Measurements from ENCODE around the gene SULF2.

GRCh38 chr20:47795214-47795907 is 10.1 kb upstream of the SULF2 start:
- TF ChIP-seq CTCF (IDR thresholded peaks at IDR 0.05 in 2 of 3, conservative IDR thresholded peaks at IDR 0.05 in 1 of 3; ENCODE audit: borderline replicate concordance in 1 of 3, insufficient read depth in 1 of 3, low read depth in 2 of 3, low read length in 2 of 3): no peak
- TF ChIP-seq MAX (IDR thresholded peaks at IDR 0.05): no peak; the same call in 1 of the 2 replicates
- no peak for TF ChIP-seq EZH2 (IDR thresholded peaks at IDR 0.05)
- TF ChIP-seq EZH2phosphoT487 (IDR thresholded peaks at IDR 0.05; ENCODE audit: borderline replicate concordance): no peak
- no peak for TF ChIP-seq POLR2A (IDR thresholded peaks at IDR 0.05; ENCODE audit: borderline replicate concordance, extremely low read depth, insufficient read depth, insufficient read length)
- TF ChIP-seq SIN3A (IDR thresholded peaks at IDR 0.05; ENCODE audit: low read depth): no peak
- TF ChIP-seq SRF (IDR thresholded peaks at IDR 0.05; ENCODE audit: low read depth): no peak
- TF ChIP-seq POLR2AphosphoS5 (IDR thresholded peaks at IDR 0.05; ENCODE audit: low read depth, low read length): no peak
- no peak for TF ChIP-seq REST (IDR thresholded peaks at IDR 0.05; ENCODE audit: low read depth)
- no peak for TF ChIP-seq ZNF274 (IDR thresholded peaks at IDR 0.05; ENCODE audit: low read depth, low read length)
